Loucy (cell line): ENCODE measurements around the gene RIMS1.

Experiments
- H2AFZ ChIP-seq: fragments of 200-600 bp; sonication (generic); 2 replicates; pipeline ENCODE4 v1.6.0; 2016; ENCODE audit warnings: antibody characterized with exemption, mild to moderate bottlenecking, low read length, moderate library complexity
- H3F3A ChIP-seq: fragments of 200-600 bp; 2 replicates; pipeline ENCODE4 v1.6.0; 2016; ENCODE audit warnings: antibody characterized with exemption, low read depth, mild to moderate bottlenecking
- H3K27me3 ChIP-seq: fragments of 200-600 bp; sonication (generic); 2 replicates; pipeline ENCODE4 v1.6.1; 2014; ENCODE audit warnings: low read length, mild to moderate bottlenecking; ENCODE audit not compliant: insufficient read depth, poor library complexity, severe bottlenecking
- H3K36me3 ChIP-seq: fragments of 200-600 bp; sonication (generic); 2 replicates; pipeline ENCODE4 v1.6.1; 2016; ENCODE audit warnings: low read length; ENCODE audit not compliant: insufficient read depth
- H3K4me1 ChIP-seq: fragments of 200-600 bp; sonication (generic); 2 replicates; pipeline ENCODE4 v1.5.1; 2014; ENCODE audit warnings: low read length, mild to moderate bottlenecking; ENCODE audit not compliant: insufficient read depth, poor library complexity, severe bottlenecking
- H3K4me2 ChIP-seq: fragments of 200-600 bp; sonication (generic); 2 replicates; pipeline ENCODE4 v1.6.0; 2014; ENCODE audit warnings: antibody characterized with exemption, low read length, low read depth, mild to moderate bottlenecking; ENCODE audit not compliant: poor library complexity, severe bottlenecking
- H3K4me3 ChIP-seq: fragments of 200-600 bp; sonication (generic); 2 replicates; pipeline ENCODE4 v1.5.1; 2014; ENCODE audit warnings: low read length, mild to moderate bottlenecking, mixed read lengths; ENCODE audit not compliant: poor library complexity, severe bottlenecking
- H3K79me2 ChIP-seq: fragments of 200-600 bp; sonication (generic); 2 replicates; pipeline ENCODE4 v1.6.1; 2014; ENCODE audit warnings: low read length; ENCODE audit not compliant: insufficient read depth
- H3K9ac ChIP-seq: fragments of 200-600 bp; sonication (generic); 2 replicates; pipeline ENCODE4 v1.6.0; 2014; ENCODE audit warnings: mild to moderate bottlenecking, low read depth, low read length, moderate library complexity; ENCODE audit not compliant: poor library complexity, severe bottlenecking
- H3K9me2 ChIP-seq: fragments of 200-600 bp; sonication (generic); replicated peaks from 2 replicates; pipeline ENCODE4 v1.6.1; 2016; ENCODE audit warnings: low read depth, low read length, mixed read lengths
- H3K9me3 ChIP-seq: fragments of 200-600 bp; sonication (generic); 2 replicates; pipeline ENCODE4 v1.6.1; 2014; ENCODE audit warnings: mild to moderate bottlenecking, antibody characterized with exemption, low read length, low read depth; ENCODE audit not compliant: insufficient read depth
- H4K20me1 ChIP-seq: fragments of 200-600 bp; sonication (generic); 2 replicates; pipeline ENCODE4 v1.6.0; 2014; ENCODE audit warnings: antibody characterized with exemption, low read length, mild to moderate bottlenecking; ENCODE audit not compliant: insufficient read depth, poor library complexity, severe bottlenecking
- CTCF ChIP-seq: fragments of 200-600 bp; sonication (generic); conservative IDR thresholded peaks from 2 replicates; pipeline ENCODE4 v1.5.1; 2014; ENCODE audit warnings: mild to moderate bottlenecking, antibody characterized with exemption, low read length
- EZH2phosphoT487 ChIP-seq: fragments of 200-600 bp; IDR thresholded peaks from 2 replicates; pipeline ENCODE4 v1.6.1; 2018; ENCODE audit warnings: antibody characterized with exemption, mild to moderate bottlenecking, moderate library complexity, borderline replicate concordance

RIMS1 gene

GRCh38 chr6:72374172-72374571 is 487.8 kb downstream of the RIMS1 start:
- H3K79me2 ChIP-seq: no peaks in the 10 kb centered on the region
- H2AFZ ChIP-seq: no peak overlapping the region
- H3K9ac ChIP-seq: no peak overlapping the region
- H3K9me3 ChIP-seq: no peaks in the 10 kb centered on the region
- no peak overlapping the region for H3K4me3 ChIP-seq
- H3F3A ChIP-seq: no peaks in the 10 kb centered on the region
- H3K4me1 ChIP-seq: no peaks in the 10 kb centered on the region
- no peaks in the 10 kb centered on the region for H3K9me2 ChIP-seq
- H3K4me2 ChIP-seq: no peak overlapping the region
- no peaks in the 10 kb centered on the region for H3K36me3 ChIP-seq
- H3K27me3 ChIP-seq: no peaks in the 10 kb centered on the region
- H4K20me1 ChIP-seq: no peaks in the 10 kb centered on the region
- TF ChIP-seq CTCF: no peak
- no peak for TF ChIP-seq EZH2phosphoT487

GRCh38 chr6:72374857-72375256 is 488.5 kb downstream of the RIMS1 start:
- Histone ChIP-seq H3K4me1 (no peaks in the 10 kb centered on the region), H2AFZ (no peak overlapping the region), H3K4me3 (no peak overlapping the region), H3K9ac (no peak overlapping the region), H3K9me2 (no peaks in the 10 kb centered on the region), H3K9me3 (no peaks in the 10 kb centered on the region), H4K20me1 (no peaks in the 10 kb centered on the region), H3K36me3 (no peaks in the 10 kb centered on the region), H3K79me2 (no peaks in the 10 kb centered on the region), H3K27me3 (no peaks in the 10 kb centered on the region), H3K4me2 (no peak overlapping the region), H3F3A (no peaks in the 10 kb centered on the region)
- TF ChIP-seq EZH2phosphoT487 (no peak), CTCF (no peak)

DNA sequence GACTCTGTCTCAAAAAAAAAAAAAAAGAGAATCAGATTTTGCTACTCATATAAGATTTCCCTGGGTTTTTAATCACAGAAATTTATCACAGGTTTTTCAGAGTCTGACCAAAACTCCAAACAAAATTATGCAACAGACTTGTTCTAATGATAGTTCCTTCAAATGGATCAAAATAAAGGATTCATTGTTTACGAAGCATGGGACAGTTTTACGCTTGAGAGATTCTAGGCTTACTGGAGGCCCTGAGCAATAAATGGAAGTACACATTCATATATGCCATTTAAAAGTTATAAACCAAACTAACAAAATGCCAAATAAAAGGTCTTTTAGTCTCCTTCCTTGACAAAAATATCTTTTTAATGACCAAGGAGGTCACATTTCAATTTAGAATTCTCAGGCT is 490.4 kb downstream of the RIMS1 start:
- Histone ChIP-seq H3F3A (no peaks in the 10 kb centered on the region), H3K27me3 (no peaks in the 10 kb centered on the region), H3K4me3 (no peak overlapping the region), H4K20me1 (no peaks in the 10 kb centered on the region), H3K36me3 (no peaks in the 10 kb centered on the region), H3K4me1 (no peaks in the 10 kb centered on the region), H2AFZ (no peak overlapping the region), H3K4me2 (no peak overlapping the region), H3K9me3 (no peaks in the 10 kb centered on the region), H3K9ac (no peak overlapping the region), H3K9me2 (no peaks in the 10 kb centered on the region), H3K79me2 (no peaks in the 10 kb centered on the region)
- no peak for TF ChIP-seq EZH2phosphoT487
- no peak for TF ChIP-seq CTCF
